GM12874 (cell line): ENCODE measurements around the gene GGTLC1.

Experiments
- TF ChIP-seq, protein P1 (sequence below): IDR thresholded peaks from 2 replicates; pipeline ENCODE4 v1.5.1; 2011; ENCODE audit warnings: low read depth, mild to moderate bottlenecking, control low read depth, low read length, moderate library complexity; ENCODE audit not compliant: insufficient read depth

GGTLC1 gene

DNA sequence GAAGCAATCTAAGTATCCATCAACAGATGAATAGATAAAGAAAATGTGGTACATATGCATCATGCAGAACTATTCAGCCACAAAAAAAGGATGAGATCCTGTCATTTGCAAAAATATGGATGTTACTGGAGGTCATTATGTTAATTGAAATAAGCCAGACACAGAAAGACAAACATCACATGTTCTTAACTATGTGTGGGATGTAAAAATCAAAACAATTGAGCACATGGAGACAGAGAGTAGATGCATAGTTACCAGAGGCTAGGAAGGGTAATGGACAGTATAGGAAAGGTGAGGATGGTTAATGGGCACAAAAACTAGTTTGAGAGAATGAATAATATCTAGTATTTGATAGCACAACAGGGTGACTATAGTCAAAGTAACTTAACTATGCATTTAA lies 26.3 kb downstream of the GGTLC1 start:
- TF ChIP-seq, protein P1, sequence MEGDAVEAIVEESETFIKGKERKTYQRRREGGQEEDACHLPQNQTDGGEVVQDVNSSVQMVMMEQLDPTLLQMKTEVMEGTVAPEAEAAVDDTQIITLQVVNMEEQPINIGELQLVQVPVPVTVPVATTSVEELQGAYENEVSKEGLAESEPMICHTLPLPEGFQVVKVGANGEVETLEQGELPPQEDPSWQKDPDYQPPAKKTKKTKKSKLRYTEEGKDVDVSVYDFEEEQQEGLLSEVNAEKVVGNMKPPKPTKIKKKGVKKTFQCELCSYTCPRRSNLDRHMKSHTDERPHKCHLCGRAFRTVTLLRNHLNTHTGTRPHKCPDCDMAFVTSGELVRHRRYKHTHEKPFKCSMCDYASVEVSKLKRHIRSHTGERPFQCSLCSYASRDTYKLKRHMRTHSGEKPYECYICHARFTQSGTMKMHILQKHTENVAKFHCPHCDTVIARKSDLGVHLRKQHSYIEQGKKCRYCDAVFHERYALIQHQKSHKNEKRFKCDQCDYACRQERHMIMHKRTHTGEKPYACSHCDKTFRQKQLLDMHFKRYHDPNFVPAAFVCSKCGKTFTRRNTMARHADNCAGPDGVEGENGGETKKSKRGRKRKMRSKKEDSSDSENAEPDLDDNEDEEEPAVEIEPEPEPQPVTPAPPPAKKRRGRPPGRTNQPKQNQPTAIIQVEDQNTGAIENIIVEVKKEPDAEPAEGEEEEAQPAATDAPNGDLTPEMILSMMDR, result no peak

DNA sequence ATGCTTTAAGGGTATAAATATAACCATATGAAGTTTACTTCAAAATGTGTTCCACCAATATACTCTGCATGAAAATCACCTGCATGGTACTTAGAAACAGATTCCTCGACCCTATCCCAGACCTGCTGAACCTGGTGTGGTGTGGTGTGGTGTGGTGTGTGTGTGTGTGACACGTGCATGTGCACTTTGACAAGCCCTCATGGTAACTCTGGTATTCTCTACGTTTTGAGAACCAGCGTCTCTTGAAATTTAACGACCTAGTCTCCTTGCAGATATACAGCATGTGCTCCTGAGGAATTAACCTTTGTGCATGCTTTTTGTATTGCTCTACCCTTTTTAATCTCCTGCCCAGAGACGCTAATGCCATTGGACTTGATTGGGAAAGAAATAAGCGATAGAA lies 29.5 kb downstream of the GGTLC1 start:
- TF ChIP-seq, protein P1, result no peak

DNA sequence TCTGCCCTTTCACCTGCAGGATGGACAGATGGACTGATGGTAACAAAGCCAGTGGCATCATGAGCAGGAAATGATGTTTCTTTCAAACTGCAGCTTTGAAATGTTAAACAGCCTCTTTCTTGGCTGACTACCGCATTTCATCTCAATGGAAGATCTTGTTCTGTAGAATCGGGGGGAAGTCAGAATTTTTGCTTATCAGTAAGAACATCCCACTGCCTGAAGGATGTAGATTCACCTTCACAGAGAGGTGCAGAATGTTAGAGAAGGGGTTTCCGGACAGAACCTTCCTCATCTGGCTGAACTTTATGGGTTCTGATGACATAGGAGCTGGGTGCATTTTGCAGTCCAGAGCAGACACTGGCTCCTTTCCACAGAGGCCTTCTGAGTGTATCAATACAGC lies 32.7 kb downstream of the GGTLC1 start:
- TF ChIP-seq, protein P1, result no peak

DNA sequence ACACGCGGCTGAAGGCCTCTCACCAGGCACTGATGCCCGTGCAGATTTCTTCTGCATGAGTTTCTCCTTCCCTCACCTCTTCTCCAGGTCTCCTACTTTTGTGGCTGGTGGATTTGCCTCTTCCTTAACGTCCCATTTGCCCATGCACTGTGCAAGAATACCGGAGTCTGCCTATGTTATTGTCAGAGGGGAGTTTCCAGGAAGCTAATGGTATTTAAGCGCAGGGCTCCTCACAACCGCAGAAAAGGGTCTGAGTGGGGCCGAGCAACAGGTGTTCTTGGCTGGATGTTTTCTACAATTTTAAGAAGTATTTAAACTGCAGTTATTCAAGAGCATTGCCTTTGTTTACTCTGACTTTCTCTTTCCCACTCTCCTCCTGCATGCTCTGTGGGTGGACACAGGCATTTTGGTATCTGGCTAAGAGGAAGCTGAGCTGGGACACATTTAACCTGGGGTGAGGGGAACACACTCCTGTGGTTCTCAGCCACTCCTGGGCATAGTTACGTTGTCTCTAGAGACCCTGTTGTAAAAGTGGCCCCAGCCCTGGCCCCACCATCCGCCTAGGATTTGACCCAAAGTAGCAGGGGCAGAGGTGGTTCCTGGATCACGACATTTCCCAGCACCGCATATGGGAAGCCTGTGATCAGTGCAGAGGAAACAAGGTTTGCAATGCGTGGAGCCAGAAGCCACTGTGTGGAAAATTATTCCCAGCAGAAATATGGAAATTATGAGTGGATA lies 34.4 kb downstream of the GGTLC1 start:
- TF ChIP-seq, protein P1, result no peak

DNA sequence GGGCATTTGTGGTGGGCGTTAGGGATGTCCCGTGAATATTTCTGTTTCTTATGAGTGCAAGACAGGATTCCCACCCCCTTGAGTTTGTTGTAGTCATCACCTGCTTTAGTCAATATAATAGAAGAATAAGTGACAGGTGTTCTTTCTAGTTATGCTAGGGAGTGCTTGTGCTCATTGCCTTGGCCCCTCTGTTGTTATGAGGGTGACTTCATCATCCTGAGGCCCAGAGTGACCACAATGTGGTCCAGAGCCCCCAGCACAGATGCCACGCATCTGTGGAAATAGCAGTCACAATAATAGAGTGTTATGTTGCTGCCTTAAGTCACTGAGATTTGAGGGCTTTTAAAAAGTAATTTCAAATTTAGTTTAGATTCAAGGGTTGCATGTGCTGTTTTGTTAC lies 42.4 kb downstream of the GGTLC1 start:
- TF ChIP-seq, protein P1, result no peak

DNA sequence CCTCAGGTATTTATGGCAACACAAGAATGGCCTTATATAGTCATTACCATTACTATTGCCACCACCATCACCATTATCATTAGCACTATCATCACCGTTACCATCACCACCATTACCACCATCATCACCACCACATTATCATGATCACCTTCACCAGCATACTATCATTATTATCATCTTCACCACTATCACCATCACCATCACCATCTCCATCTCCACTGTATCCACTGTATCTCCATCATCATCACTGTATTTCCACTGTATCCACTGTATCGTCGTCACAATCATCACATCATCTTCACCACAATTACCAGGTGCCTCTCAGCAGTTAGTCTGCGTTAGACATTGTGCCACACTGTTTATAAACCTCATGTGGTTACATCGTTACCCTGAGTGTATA lies 45.3 kb downstream of the GGTLC1 start:
- TF ChIP-seq, protein P1, result no peak

DNA sequence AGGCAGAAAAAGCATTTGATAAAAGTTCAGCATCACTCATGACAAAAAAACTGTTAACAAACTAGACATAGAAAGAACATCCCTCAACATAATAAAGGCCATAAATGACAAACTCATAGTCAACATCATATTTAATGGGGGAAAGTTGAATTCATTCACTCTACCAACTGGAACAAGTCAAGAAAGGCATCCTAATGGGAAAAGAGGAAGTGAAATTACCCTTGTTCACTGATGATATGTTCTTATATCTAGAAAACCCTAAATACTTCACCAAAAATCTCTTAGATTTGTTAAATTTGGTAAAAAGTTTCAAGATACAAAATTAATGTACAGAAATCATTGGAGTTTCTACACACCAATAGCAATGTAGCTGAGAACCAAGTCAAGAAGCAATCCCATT lies 48.9 kb downstream of the GGTLC1 start:
- TF ChIP-seq, protein P1, result no peak
